CD4-positive, alpha-beta T cell treated with Interleukin-17A for 4 hours (primary cell): ENCODE measurements around the gene IMMP1L.
"Not testable (repeated sequence)": the region's sequence is repeated elsewhere in the genome, so short reads cannot be mapped to it uniquely, and the experiment has no call there.

ENCODE experiments used
- DNase-seq: peaks from one replicate; pipeline ENCODE4 v3.0.0-alpha.2; 2020; ENCODE audit warnings: mixed read lengths

Gene IMMP1L, protein sequence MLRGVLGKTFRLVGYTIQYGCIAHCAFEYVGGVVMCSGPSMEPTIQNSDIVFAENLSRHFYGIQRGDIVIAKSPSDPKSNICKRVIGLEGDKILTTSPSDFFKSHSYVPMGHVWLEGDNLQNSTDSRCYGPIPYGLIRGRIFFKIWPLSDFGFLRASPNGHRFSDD

GRCh38 chr11:31509429-31510345 lies at the start of gene IMMP1L, which contains the start of gene ELP4:
Gene IMMP1L (minus strand): TSS chr11:31509622. CDS start chr11:31463276, 46,346 bp downstream.
Gene ELP4 (plus strand): TSS chr11:31509767. CDS start chr11:31509785, 18 bp downstream.
- DNase-seq = peak; percentile 94

GRCh38 chr11:31558001-31558400 lies 48.6 kb upstream of the IMMP1L start:
- DNase-seq = no peak

- no peak for DNase-seq
These were observed 46.5 kb upstream of the IMMP1L start for GRCh38 chr11:31555938-31556337.

DNA sequence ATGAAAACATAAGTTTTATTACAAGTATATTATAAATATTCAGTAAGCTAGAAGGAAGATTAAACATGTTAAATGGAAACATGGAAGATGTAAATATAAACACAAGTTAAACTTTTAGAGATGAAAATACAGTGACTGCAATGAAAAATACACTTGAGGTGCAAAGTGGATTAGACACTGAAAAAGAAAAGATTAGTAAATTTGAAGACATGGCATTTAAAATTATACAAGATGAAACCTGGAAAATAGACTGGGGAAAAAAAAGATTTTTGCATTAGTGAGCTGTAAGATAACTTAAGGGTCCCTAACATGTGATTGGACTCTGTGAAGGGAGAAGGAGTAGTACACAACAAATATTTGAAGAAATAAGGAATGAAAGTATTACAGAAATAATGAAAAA lies 33.4 kb upstream of the IMMP1L start:
- DNase-seq = no peak

DNA sequence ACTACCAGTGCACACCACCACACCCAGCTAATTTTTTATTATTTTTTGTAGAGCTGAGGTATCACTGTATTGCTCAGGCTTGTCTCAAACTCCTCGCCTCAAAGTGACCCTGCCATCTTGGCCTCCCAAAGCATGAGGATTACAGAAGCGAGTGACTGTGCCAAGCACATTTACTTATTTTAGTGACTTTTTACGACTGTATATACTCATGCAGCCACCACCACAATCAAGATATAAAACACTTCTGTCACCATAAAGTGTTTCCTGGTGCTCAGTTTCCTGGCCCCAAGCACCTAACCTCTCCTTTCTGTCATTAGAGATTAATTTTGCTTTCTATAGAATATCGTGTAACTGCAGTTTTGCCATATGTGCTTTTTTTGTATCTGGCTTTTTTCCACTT lies 26.1 kb upstream of the IMMP1L start:
- DNase-seq = no peak

DNA sequence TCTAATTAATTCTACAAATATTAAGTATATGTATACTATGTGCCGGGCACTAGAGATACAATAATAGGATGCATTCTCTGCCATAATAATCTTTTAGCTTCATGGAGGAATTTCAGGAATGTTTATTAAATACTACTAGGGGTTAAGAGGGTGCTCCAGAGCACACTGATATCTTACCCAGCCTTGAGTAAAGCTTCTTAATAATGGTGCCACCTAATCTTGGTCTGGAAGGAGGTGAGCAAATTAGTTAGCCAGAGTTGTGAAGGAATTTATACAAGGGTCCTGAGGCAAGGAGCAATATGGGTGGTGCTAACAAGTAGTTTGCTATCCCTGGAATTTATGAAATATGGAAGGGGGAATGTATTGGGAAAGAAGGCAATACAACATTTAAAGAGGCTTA lies 21.9 kb upstream of the IMMP1L start:
- DNase-seq = no peak

DNA sequence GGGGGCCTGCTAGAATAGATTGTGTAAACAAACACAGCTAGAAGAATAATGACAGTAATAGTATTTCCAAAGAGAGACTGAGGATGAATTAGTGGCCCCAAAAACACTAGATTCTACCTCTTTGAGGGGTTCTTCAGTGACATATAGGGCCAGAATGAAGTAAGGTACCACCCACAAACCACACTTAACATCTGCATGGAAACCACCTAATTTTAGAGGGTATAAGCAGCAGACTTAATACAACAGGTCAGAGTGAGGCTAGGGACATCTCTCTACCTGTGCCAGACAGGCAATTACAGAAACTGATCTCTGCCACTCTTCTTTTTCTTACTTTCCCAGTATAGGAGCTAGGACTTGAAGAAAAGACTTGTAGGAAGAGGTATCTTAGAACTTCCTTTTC lies 20.3 kb upstream of the IMMP1L start:
- DNase-seq = no peak

DNA sequence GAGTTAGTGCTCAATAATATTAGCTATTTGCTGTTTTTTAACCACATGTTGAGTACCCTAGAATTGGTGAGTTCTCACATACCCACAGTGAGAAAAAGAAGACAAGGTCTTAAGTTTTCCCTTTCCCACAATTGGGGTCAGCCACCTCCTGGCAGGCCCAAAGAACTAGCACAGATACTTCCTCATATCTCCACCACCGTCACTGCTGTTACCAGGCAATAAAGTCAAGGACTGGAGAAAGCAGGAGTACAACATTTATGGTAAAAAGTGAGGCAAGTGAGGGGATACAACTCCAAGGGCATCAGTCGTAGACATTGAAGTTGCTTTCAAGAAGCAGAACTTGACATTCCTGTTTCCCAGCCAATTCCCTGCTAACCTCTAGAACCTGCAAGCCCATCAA lies 19.8 kb upstream of the IMMP1L start:
- no peak for DNase-seq

DNA sequence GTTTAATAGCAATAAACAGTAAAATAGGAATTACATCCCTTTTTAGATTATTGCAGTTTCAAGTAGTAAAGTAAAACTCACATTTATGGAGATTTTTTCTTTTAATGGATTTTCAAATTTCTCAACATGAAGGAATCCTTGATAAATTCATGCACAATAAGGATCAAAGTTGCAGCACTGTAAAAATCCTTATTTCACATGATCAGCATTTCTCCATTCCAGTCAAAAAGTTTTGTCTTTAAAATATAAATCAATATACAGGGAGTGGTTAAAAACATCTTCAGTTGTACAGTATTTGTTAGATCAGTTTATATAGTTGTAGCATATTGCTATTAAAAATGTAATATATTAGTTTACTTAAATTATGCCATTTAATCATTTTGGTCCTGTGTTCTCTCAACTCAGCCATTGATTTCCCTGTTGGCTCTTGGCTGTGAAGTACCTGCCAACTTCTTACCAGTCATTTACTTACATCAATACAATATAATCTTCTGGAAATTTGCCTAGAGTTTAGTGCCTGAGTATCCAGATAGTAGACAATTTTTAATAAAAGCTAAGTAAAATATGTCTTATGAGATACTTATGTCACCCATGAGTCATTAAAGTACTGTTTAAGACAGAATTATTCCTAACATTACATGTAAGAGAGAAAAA lies 12.2 kb upstream of the IMMP1L start:
- no peak for DNase-seq

DNA sequence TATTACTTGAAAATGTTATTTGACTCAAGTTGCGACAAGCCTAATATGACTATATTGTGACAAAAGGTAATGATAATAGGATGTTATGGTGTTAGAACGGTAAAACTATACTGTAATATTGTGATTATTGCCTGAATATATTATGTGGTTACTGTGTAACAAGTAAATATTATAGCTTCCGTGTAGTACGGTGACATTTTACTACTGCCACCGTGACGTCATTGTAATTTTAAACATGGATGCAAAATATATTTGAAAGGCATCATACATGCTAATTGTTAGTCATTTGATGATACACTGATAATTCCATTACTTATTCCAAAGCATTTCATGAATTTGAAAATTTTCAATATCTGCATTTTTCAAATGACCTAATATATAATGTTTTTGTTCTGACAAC lies 2.7 kb upstream of the IMMP1L start:
- no peak for DNase-seq

DNA sequence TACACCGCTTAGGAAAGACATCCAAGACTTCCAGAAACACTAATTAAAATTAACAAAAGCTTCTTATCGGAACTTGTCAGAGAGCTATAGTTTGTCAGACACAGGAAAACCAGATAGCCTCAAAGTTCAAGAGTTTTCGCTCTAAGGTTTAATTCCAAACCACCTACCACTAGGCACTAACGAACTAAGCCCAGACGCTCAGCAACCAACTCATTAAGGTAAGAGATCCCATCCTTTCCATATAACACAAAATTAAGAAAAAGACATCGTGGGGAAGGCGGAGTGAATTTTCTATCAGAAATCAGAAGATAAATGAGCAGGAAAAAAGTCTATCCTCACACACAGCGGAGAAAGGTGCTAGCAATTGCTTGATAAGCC lies 382 bp downstream of the IMMP1L start:
- no peak for DNase-seq

DNA sequence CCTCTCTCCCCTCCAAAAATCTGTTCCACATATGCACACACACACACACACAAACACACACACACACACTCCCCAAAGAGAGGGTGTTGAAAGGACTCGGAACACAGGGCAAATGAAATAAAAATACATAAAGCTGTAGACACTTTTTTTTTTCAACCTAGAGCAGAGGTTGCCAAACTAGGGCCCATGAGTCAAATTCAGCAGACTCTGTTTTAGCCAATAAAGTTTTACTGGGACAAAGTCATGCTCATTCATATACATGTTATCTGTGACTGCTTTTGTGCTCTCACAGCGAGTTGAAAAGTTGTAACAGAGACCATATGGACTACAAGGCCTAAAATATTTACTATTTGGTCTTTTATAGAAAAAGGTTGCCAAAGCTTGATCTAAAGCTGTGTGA lies 8.9 kb downstream of the IMMP1L start:
- DNase-seq = no peak

- no peak for DNase-seq
These were observed 9.7 kb downstream of the IMMP1L start for GRCh38 chr11:31499576-31500178.

DNA sequence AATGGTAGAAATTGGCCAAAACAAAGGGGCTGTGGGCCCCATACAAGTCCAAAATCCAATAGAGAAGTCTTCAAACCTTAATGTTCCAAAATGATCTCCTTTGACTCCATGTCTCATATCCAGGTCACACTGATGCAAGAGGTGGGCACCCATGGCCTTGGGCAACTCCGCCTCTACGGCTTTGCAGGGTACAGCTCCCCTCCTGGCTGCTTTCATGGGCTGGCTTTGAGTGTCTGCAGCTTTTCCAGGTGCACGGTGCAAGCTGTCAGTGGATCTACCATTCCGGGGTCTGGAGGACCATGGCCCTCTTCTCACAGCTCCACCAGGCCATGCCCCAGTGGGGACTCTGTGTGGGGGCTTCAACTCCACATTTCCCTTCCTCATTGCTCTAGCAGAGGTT lies 15.7 kb downstream of the IMMP1L start:
- DNase-seq = not testable (repeated sequence)

DNA sequence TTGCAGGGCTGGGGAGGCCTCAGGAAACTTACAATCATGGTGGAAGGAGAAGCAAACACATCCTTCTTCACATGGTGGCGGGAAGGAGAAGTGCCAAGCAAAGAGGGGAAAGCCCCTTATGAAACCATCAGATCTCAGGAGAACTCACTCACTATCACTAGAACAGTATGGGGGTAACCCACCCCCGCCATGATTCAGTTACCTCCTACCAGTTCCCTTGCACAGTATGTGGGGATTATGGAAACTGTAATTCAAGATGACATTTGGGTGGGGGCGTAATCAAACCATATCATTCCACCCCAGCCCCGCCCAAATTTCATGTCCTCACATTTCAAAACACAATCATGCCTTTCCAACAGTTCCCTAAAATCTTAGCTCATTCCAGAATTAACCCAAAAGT lies 16.2 kb downstream of the IMMP1L start:
- no peak for DNase-seq

DNA sequence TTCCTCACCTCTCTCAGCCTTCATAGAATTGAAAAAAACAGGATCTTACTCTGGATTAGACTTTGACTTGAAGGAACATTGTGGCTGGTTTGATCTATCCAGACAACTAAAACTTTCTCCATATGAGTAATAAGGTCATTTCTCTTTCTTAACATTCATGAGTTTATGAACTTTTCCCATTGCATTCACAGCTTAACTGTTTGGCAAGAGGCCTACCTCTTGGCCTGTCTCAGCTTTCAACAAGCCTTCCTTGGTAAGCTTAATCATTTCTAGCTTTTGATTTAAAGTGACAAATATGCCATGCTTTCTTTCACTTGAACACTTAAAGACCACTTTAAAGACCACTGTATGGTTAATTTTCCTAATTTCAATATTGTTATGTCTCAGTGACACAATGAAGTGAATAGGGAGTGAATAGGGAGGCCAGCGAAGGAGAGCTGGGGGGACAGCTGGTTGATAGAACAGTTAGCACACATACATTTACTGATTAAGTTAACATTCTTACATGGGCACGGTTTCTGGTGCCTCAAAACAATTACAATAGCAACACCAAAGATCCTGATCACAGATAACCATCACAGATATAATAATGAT lies 17.0 kb downstream of the IMMP1L start:
- no peak for DNase-seq

GRCh38 chr11:31487848-31488247 lies 21.6 kb downstream of the IMMP1L start:
- DNase-seq = peak; percentile 15

- no peak for DNase-seq
These were observed 24.9 kb downstream of the IMMP1L start for GRCh38 chr11:31484497-31484896.

GRCh38 chr11:31480930-31481329 lies 28.5 kb downstream of the IMMP1L start:
- DNase-seq = no peak

DNA sequence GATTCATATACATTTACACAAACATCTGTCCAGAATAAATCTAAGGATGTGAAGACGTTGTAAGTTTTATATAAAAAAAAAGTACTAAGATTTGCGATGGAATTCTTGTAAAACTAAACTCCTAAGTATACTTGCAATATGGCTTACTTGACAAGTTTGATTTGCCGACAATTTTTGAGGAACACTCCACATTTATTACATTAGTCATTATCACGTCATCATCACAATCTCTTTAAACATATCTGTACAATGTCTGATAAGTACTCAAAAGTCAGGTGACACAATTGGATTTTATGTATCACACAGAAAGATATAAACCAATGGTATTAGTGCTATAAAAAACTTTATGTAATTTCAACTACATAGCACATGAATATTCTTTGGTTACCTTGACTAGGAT lies 30.4 kb downstream of the IMMP1L start:
- no peak for DNase-seq

DNA sequence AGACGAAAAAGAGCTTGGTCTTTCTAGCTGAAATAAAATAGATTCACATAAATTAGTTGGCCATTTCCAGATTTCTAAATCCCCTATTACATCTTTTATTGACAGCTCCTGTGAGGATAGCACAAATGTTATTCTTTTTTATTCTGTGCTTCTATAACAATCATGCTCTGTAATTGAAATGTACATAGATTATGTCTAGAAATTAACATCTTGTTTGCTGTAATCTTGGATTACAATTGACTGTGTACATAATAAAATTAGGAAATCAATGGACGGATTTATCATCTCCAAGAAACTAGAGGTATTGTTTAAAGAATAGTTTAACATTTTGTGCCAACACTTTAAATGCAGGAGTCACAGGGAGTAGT lies 31.2 kb downstream of the IMMP1L start:
- DNase-seq = no peak

DNA sequence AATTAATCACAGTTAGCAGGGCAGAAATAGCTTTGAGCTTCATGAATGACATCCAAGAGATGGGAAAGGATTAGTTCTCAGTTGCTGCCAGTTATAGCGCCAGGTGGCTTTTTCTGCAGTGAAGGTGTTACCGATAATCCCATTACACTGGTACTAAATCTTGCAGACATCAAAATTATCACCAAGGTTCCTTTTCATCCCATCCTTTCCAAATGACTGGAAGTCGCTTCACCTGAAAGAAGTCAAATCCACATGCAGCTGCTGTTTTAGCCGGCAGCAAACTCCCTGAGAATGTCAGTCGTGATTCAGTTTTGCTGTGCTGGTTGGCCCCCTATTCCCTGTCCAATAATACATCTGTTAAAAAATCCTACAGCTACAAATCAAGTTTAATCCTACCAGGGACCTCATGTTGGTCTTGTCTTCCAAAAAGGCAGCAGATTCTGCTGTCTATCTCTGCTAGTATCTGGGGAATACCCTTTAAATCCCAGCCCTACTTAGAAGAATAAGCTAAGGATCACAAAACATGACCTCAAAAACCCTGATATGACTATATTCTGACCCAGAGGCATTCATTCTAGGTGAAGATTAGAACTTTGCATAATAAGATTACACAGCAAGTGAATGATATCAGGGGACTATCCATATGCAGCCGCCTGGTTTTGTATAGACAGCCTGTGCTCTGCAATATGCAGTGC lies 31.7 kb downstream of the IMMP1L start:
- no peak for DNase-seq

GRCh38 chr11:31474083-31474482 lies 35.3 kb downstream of the IMMP1L start:
- DNase-seq = no peak
